Jurkat, Clone E6-1 (cell line): ENCODE results near the gene ZNF407.

ENCODE experiments used
- DNase-seq: peaks from one replicate; pipeline ENCODE4 v3.0.0-alpha.2; 2011; ENCODE audit warnings: low read depth, low spot score
- H3K4me3 ChIP-seq: 2 replicates; pipeline ENCODE4 v1.5.1; 2011; ENCODE audit warnings: mild to moderate bottlenecking, low read length, control low read depth, moderate library complexity

Gene ZNF407

DNA sequence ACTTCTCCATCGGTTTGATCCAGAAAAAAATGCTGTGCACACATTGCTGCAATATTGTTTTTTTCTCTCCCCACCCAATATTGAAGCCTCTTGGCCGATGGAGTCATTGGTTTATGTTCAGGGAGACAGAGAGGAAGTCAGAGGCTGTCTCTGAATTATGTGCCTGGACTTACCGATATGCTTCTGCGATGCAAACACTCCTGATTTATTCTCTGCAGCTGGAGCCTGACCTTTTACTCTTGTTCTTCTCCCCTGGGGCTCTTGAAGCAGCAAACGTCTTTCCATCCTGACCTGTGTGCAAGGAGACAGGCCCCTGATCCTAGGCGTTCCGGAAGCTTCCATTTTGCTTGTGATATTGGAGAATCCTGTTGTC is 511.6 kb downstream of the ZNF407 start:
- DNase-seq = no peak
- no peak overlapping the region for H3K4me3 ChIP-seq

DNA sequence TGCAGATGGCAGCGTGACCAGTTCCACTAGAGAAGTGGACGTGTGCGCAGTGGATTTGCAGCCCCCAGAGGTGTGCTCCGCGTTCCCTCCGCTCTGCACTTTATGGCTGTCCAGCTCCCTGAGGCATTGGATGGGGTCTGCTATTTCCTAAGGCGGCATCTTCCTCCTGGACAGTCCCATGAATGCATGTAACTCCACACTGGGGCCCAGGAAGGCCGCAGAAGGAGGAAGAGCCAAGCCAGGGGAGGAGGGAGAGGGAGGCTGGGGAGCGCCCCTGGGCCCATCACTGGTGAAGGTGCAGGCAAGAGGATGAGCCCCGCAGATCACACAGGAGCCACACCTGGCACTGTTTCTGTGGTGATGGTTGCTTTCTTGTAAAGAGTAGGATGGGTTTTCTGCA is 512.1 kb downstream of the ZNF407 start:
- H3K4me3 ChIP-seq = no peak overlapping the region
- no peak for DNase-seq

- no peak for DNase-seq
- H3K4me3 ChIP-seq = no peak overlapping the region
These were observed 512.6 kb downstream of the ZNF407 start for GRCh38 chr18:75110311-75110710.

DNA sequence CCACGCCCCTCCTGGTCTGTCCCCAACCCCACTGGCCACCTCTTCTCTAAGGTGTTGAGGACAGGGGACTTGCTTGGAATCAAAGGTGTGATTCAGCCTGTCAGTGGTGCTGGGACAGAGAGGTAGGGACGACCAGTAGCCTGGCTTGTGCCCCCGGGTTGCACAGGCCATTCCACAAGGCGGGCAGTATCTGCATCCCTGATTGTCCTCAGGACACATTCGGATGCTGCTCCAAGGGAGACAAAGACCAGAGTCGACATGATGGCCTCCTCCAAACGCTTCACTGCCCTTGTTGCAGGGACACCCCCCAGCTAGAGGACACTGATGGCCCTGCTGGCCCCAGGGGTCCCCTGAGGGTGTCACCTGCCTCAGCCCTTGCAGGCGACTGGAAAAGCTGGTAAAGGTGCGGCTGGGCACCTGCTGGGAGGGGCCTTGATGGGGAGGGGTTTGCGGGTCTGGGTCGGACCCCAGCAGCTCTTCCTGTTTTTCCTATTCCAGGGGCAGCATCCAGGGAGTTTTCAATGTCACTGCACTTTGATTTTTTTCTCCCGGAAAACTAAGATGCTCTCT is 513.3 kb downstream of the ZNF407 start:
- DNase-seq = no peak
- H3K4me3 ChIP-seq = no peak overlapping the region

- H3K4me3 ChIP-seq = no peak overlapping the region
- DNase-seq = no peak
These were observed 514.1 kb downstream of the ZNF407 start for GRCh38 chr18:75111760-75112159.

DNA sequence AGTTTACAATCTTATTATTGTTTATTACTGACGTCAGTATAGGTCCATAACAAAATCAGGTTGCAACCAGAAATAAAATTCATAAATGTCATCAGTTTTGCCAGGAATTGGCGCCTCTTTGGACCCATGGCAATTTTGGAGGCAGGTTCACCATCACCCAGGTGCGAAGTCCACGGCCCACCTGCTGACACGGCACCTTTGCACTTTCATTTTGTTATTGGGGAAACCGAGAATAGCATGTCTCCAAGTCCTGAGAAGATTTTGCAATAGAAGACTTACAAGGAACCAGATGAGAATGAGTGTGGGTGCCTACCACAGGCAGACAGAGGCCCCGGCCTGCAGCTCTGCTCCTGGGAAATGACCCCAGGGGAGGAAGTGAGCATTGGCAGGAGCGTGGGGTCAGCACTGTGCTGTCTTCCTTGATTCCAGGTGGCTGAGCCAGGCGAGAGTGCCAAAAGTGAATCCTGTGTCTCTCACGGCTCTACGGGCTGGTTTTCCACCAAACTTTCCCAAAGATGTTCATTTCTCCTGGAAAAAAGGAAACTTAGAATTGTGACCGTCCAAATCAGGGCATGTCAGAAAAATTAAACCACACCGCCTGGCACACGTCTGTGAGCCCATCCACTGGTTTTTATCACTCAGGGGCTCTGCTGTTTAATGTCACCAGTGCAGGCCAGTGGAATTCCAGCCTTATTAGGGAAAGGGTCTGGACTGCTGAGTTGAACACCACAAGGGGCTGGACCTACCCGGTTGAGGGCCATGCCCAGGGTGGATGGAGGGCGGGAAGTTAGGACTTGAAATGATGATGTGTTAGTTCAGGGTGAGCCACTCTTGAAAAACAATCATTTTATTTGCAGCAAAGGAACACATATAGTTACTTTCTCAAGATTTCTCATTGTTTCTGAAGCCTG is 514.8 kb downstream of the ZNF407 start:
- no peak overlapping the region for H3K4me3 ChIP-seq
- no peak for DNase-seq

GRCh38 chr18:75113455-75113854 is 515.8 kb downstream of the ZNF407 start:
- no peak overlapping the region for H3K4me3 ChIP-seq
- no peak for DNase-seq

GRCh38 chr18:75114231-75114764 is 516.6 kb downstream of the ZNF407 start:
- DNase-seq = no peak
- no peak overlapping the region for H3K4me3 ChIP-seq
